Measurements from ENCODE around the gene MAN2A1. TPM values are rescaled to one million over a fixed set of nuclear protein-coding genes. Genes with fewer than 3 reads are reported as not detected.
"Not testable (repeated sequence)": the region's sequence is repeated elsewhere in the genome, so short reads cannot be mapped to it uniquely, and the experiment has no call there.

Gene MAN2A1
- total RNA-seq, 1 experiment from 2014 or later = 5.5 TPM

DNA sequence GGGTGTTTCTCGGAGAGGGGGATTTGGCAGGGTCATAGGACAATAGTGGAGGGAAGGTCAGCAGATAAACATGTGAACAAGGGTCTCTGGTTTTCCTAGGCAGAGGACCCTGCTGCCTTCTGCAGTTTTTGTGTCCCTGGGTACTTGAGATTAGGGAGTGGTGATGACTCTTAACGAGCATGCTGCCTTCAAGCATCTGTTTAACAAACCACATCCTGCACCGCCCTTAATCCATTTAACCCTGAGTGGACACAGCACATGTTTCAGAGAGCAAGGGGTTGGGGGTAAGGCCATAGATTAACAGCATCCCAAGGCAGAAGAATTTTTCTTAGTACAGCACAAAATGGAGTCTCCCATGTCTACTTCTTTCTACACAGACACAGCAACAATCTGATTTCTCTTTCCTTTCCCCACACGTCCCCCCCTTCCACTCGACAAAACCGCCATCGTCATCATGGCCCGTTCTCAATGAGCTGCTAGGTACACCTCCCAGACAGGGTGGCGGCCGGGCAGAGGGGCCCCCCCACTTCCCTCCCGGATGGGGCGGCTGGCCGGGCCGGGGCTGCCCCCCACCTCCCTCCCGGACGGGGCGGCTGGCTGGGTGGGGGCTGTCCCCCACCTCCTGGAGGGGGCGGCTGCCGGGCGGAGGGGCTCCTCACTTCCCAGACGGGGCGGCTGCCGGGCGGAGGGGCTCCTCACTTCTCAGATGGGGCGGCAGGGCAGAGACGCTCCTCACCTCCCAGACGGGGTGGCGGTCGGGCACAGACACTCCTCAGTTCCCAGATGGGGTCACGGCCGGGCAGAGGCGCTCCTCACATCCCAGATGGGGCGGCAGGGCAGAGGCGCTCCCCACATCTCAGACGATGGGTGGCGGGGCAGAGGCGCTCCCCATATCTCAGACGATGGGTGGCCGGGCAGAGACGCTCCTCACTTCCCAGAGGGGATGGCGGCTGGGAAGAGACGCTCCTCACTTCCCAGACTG, 142.8 kb downstream of the MAN2A1 start:
- DNase-seq (ENCODE audit: low read depth); in situ Hi-C loops (cut with HindIII; ENCODE audit: low pct_unique_long_range_greater_than_20kb, low sequenced_read_pairs): not testable (repeated sequence)

- no peak for DNase-seq (ENCODE audit: low read depth)
- in situ Hi-C loops (cut with HindIII; ENCODE audit: low pct_unique_long_range_greater_than_20kb, low sequenced_read_pairs) = no loop called here
Observed at GRCh38 chr5:109833946-109834345, 144.2 kb downstream of the MAN2A1 start.

DNA sequence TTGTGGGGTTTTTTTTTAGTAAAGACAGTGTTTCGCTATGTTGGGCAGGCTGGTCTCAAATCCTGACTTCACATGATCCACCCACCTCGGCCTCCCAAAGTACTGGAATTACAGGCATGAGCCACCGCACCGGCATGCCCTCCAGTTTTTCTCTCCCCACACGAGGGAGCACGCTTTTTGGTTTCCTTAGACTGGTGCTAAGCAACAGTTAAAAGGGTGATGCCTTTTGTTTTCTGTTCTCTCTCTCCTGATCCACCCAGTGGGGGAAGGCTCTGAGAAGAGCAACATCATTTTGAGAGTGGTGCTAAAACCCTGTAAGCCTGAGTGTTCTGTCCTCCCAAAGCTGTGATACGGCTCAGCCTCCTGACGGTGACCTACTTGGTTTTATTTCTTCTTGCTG, 146.6 kb downstream of the MAN2A1 start:
- in situ Hi-C loops (cut with HindIII; ENCODE audit: low pct_unique_long_range_greater_than_20kb, low sequenced_read_pairs) = no loop called here
- DNase-seq (ENCODE audit: low read depth) = no peak

GRCh38 chr5:109837231-109837861, 147.6 kb downstream of the MAN2A1 start:
- in situ Hi-C loops (cut with HindIII; ENCODE audit: low pct_unique_long_range_greater_than_20kb, low sequenced_read_pairs) = no loop called here
- DNase-seq (ENCODE audit: low read depth) = no peak

GRCh38 chr5:109838157-109838556, 148.4 kb downstream of the MAN2A1 start:
- in situ Hi-C loops (cut with HindIII; ENCODE audit: low pct_unique_long_range_greater_than_20kb, low sequenced_read_pairs) = no loop called here

GRCh38 chr5:109844148-109844547, 154.4 kb downstream of the MAN2A1 start:
- no peak for DNase-seq (ENCODE audit: low read depth)
- in situ Hi-C loops (cut with HindIII; ENCODE audit: low pct_unique_long_range_greater_than_20kb, low sequenced_read_pairs) = no loop called here

More at GRCh38 chr5:109838157-109838556, 148.4 kb downstream of the MAN2A1 start:
- no peak for DNase-seq (ENCODE audit: low read depth)

DNA sequence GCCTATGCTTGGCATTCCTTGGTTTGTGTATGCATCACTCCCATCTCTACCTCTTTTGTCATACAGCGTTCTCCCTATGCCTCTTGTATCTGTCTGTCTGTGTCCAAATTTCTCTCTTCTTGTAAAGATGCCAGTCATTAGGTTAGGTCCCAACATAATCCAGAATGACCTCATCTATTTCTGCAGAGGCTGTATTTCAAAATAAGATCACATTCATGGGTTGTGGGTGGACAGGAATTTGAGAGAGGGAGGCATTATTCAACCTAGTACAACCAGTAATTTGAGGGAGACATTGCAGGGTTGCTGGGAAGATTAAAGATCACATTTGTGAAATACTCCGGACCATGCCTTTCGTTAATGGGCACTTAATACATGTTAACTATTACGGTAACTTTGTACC, 155.0 kb downstream of the MAN2A1 start:
- in situ Hi-C loops (cut with HindIII; ENCODE audit: low pct_unique_long_range_greater_than_20kb, low sequenced_read_pairs) = no loop called here
- no peak for DNase-seq (ENCODE audit: low read depth)

DNA sequence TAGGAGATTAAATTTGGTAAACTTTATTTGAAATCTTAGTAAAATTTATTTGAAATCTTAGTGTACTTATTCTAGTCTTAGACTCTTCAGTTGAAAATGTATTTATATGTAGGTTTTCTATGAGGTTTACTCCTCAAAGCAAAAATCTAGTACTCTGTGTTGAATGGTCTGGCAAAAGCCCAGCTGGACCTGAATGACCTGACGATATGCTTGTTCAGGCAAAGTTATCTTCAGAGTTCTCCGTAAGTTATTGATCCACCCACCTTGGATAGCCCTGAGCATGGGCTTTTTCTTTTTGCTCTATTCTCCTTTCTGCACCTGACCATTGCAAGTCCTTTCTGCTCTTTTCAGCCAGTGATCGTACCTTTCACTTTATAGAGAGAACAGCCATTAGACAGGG, 158.4 kb downstream of the MAN2A1 start:
- in situ Hi-C loops (cut with HindIII; ENCODE audit: low pct_unique_long_range_greater_than_20kb, low sequenced_read_pairs) = no loop called here
- DNase-seq (ENCODE audit: low read depth) = no peak

DNA sequence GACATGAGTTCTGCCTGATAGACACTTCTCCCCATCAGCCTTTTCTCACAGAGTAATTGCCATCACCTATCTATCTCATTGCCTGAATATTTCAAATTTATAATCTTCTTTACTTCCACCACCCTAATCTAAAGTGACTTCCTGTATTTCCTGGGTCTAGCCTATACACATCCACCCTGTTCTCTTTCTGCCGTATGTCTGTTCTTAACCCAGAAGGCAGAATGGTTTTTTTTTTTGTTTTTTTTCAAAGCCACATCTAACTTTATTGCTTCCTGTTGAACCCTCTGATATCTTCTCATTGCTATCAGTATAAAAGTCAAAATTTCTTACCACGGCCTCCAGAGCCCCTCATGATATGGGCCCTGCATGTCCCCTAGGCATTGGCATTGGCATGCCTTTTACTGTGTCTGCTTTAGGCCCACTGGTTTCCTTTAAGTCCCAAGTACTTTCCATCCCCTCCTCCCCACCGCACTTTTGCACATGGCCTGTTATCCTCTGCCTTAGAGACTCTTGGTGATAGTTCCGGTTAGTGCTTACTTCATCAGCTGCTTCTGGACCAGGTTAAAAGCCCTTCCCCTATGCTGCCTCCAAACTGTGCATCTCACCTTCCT, 159.9 kb downstream of the MAN2A1 start:
- DNase-seq (ENCODE audit: low read depth) = no peak
- in situ Hi-C loops (cut with HindIII; ENCODE audit: low pct_unique_long_range_greater_than_20kb, low sequenced_read_pairs) = no loop called here

DNA sequence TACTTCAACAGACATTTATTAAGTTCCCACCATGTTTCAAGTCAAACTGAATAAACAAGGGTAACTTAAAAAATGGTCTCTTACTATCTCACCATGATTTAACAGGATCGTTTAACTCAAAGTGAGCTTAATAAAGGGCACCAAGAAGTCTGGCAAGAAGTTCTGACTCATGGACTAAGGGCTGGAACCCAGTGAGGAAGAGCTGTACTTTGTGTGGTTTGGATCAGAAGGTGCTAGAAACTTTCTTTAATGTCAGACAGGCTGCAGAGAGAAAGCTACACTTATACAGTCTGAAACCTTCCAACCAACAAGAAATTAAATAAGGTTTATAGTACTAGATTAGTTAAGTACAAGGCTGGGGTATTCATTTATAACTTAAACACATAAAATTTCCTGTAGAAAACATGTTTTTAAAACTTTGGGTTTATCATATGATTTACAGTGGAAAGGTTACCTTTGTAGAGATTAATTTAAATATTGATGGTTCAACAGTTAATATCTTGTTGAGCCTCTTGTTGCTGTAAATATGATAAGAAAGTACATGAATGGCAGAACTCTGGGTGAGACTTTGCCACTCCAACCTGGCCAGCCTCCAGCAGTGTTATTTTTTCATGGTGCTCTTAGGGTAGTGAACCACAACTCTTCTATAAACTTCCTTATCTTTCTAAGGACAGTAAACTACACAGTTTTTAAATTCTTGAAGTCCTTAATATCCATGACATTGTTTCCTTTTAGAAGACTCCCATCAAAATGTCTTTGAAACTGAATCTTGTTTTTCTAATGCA, 162.8 kb downstream of the MAN2A1 start:
- no peak for DNase-seq (ENCODE audit: low read depth)
- in situ Hi-C loops (cut with HindIII; ENCODE audit: low pct_unique_long_range_greater_than_20kb, low sequenced_read_pairs) = no loop called here

- DNase-seq (ENCODE audit: low read depth) = no peak
- in situ Hi-C loops (cut with HindIII; ENCODE audit: low pct_unique_long_range_greater_than_20kb, low sequenced_read_pairs) = no loop called here
Observed at GRCh38 chr5:109853377-109853776, 163.7 kb downstream of the MAN2A1 start.

- in situ Hi-C loops (cut with HindIII; ENCODE audit: low pct_unique_long_range_greater_than_20kb, low sequenced_read_pairs) = no loop called here
Observed at GRCh38 chr5:109855056-109855455, 165.3 kb downstream of the MAN2A1 start.

DNA sequence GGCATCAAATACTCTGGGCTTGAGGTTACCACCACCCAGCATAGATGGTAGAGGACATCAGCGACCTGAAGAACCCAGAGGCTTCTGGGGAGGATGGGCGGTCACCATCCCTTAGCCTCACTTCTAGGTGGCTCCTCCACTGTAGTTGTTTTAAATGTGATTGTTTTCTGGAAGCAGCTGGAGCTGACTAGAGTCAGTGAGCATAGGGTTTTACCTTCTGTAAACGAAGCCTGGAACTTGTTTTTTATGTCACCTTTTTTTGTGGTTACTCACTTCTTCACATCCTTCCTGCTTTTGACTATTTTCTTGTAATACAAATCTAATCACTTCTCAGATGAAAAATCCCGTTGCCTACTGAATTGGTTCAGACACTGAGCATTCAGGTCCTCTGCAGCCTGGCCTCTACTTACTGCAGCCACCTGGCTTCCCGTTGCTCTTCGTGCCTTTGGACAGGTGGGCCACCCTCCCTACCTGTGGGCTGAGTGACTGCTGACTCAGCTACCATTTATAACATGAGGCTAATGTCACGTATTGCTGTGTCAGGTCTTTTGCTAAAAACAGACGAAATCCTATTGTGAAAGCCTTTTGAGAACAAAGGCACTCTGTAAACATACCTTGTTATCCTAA, 167.8 kb downstream of the MAN2A1 start:
- in situ Hi-C loops (cut with HindIII; ENCODE audit: low pct_unique_long_range_greater_than_20kb, low sequenced_read_pairs) = no loop called here
- no peak for DNase-seq (ENCODE audit: low read depth)

More at GRCh38 chr5:109855056-109855455, 165.3 kb downstream of the MAN2A1 start:
- no peak for DNase-seq (ENCODE audit: low read depth)

DNA sequence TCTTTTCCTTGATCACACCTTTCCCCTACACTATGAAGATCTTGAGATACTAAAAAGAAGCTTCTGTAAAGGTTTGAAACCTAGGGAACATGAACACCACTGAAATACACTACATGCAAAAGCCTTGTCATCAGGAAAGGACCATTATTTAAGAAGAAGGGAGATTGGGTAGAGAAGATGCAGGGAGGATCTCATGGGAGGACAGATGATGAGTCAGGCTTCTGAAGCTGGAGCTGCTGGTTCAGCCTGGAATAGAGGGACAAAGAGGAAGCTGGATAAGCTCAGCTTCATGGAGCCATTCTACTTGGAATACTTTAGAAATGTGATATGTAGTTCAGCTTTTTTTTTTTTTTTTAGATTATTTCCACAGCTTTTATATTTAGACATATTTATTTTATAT, 169.8 kb downstream of the MAN2A1 start:
- in situ Hi-C loops (cut with HindIII; ENCODE audit: low pct_unique_long_range_greater_than_20kb, low sequenced_read_pairs) = no loop called here
- DNase-seq (ENCODE audit: low read depth) = no peak

DNA sequence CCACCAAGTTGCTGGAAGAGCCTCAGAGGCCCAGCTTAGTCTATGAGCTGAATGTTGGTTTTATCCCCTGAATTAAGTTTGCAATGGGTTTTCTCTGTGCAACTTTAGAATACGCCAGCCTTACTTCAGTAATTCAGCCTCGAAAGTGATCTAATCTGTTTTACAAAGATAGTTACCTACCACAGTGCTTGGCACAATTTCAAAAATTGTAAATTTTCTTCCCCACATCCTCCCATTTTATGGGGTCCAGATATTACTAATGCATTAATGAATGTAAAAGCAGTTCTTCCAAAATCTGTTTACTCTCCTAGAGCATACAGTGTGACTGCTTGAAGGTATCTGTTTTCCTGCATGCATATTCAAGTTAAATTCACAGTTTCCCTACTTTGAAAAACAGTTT, 172.6 kb downstream of the MAN2A1 start:
- DNase-seq (ENCODE audit: low read depth) = no peak
- in situ Hi-C loops (cut with HindIII; ENCODE audit: low pct_unique_long_range_greater_than_20kb, low sequenced_read_pairs) = no loop called here

- DNase-seq (ENCODE audit: low read depth) = no peak
- in situ Hi-C loops (cut with HindIII; ENCODE audit: low pct_unique_long_range_greater_than_20kb, low sequenced_read_pairs) = no loop called here
Observed at GRCh38 chr5:109863752-109864151, 174.0 kb downstream of the MAN2A1 start.

GRCh38 chr5:109865637-109866036, 175.9 kb downstream of the MAN2A1 start:
- peak; percentile 21 for DNase-seq (ENCODE audit: low read depth)
- in situ Hi-C loops (cut with HindIII; ENCODE audit: low pct_unique_long_range_greater_than_20kb, low sequenced_read_pairs) = no loop called here

DNA sequence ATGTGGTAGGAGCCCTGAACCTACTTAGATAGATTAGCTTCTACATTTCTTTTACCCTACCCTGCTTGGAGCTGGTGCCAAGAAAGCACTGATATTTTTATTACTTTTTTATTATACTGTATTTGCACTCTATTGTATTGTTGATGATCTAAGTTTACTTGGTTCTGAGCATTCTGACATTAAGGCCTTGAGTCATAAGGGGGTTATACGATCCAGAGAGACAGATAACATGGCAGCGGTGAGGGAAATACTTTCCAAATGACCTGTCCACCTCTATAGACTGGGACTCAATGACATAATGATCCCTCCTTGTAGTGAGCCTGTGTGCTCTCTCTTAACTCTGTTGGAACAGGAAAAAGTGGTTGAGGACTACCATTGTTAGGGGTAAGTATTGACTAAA, 176.3 kb downstream of the MAN2A1 start:
- no peak for DNase-seq (ENCODE audit: low read depth)
- in situ Hi-C loops (cut with HindIII; ENCODE audit: low pct_unique_long_range_greater_than_20kb, low sequenced_read_pairs) = no loop called here
